Endothelial cell of umbilical vein (primary cell): ENCODE data around the gene PDGFB. TPM values are rescaled to one million over a fixed set of nuclear protein-coding genes. Genes with fewer than 3 reads are reported as not detected.

Experiments
- BruUV-seq: library from RNA; stranded (reverse); fragments of 400-500 nt; replicated peaks from 2 replicates; lab custom pipeline; 2021; lab: Mats Ljungman, UMichigan
- CTCF ChIA-PET: fragments of 300-600, 350-600 bp; sonication (Branson Sonifier 250); formaldehyde crosslinking; loops from one replicate; lab custom pipeline; 2021; ENCODE audit warnings: antibody characterized with exemption, inconsistent platforms; lab: Charles Lee
- POLR2A ChIA-PET: fragments of 300-600, 350-600 bp; sonication (Branson Sonifier 250); formaldehyde crosslinking; loops from one replicate; lab custom pipeline; 2021; ENCODE audit warnings: antibody characterized with exemption, inconsistent platforms; lab: Charles Lee
- DNase-seq: peaks from one replicate; pipeline ENCODE4 v3.0.0-alpha.2; 2011; ENCODE audit warnings: low read depth, low spot score
- FAIRE-seq: peaks from 2 replicates; lab custom pipeline; 2011; peaks lifted over from hg19 to GRCh38; lab: Jason Lieb, UNC
- H2AFZ ChIP-seq: 2 replicates; pipeline ENCODE4 v1.6.0; 2012; ENCODE audit warnings: low read depth, low read length, control low read depth, inconsistent platforms
- H3K27ac ChIP-seq: 2 replicates; pipeline ENCODE4 v1.5.1; 2011; ENCODE audit warnings: low read depth, mild to moderate bottlenecking, control low read depth, low read length, moderate library complexity; ENCODE audit not compliant: insufficient read depth
- H3K27me3 ChIP-seq, 2 experiments: 2 replicates each; pipeline versions ENCODE4 v1.6.0 to v1.6.1; 2011; ENCODE audit warnings: low read length in 2 of 2, mixed read lengths in 1 of 2; ENCODE audit not compliant: control insufficient read depth in 2 of 2, insufficient read depth in 2 of 2
- H3K36me3 ChIP-seq, 2 experiments: 2 replicates in 1 of 2; 3 replicates in 1 of 2; pipeline ENCODE4 v1.5.1; 2011; ENCODE audit warnings: low read length in 2 of 2, mild to moderate bottlenecking in 1 of 2, moderate library complexity in 1 of 2; ENCODE audit not compliant: control insufficient read depth in 2 of 2, insufficient read depth in 2 of 2; ENCODE audit errors: extremely low read depth in 1 of 2
- H3K4me1 ChIP-seq: 3 replicates; pipeline ENCODE4 v1.5.1; 2011; ENCODE audit warnings: mild to moderate bottlenecking, low read length; ENCODE audit not compliant: control insufficient read depth, insufficient read depth; ENCODE audit errors: extremely low read depth
- H3K4me2 ChIP-seq: 2 replicates; pipeline ENCODE4 v1.6.1; 2011; ENCODE audit warnings: low read length, control low read depth, mixed read lengths; ENCODE audit not compliant: insufficient read depth
- H3K4me3 ChIP-seq, 3 experiments: fragments of 200-600 bp in 1 of 3; sonication (generic), shearing (Covaris generic) in 1 of 3; replicated peaks in 1 of 3; 2 replicates each; pipeline ENCODE4 v1.5.1; 2011 to 2016; ENCODE audit warnings: control low read depth in 3 of 3, low read length in 3 of 3, mild to moderate bottlenecking in 2 of 3, inconsistent platforms in 1 of 3, low read depth in 1 of 3, moderate library complexity in 1 of 3; ENCODE audit not compliant: insufficient read depth in 1 of 3
- H3K79me2 ChIP-seq: 2 replicates; pipeline ENCODE4 v1.6.0; 2012; ENCODE audit warnings: low read length, inconsistent platforms; ENCODE audit not compliant: control insufficient read depth, insufficient read depth
- H3K9ac ChIP-seq: replicated peaks from 2 replicates; pipeline ENCODE3; 2011; ENCODE audit warnings: low read length, control low read depth; ENCODE audit not compliant: insufficient read depth; ENCODE audit errors: extremely low read depth
- H3K9me1 ChIP-seq: replicated peaks from 3 replicates; pipeline ENCODE4 v1.6.0; 2011; ENCODE audit warnings: mild to moderate bottlenecking, low read length; ENCODE audit not compliant: control insufficient read depth, insufficient read depth; ENCODE audit errors: extremely low read depth
- H3K9me3 ChIP-seq: replicated peaks from 2 replicates; pipeline ENCODE4 v1.5.1; 2012; ENCODE audit warnings: low read length, inconsistent platforms; ENCODE audit not compliant: control insufficient read depth, insufficient read depth
- H4K20me1 ChIP-seq: replicated peaks from 2 replicates; pipeline ENCODE3; 2011; ENCODE audit warnings: mild to moderate bottlenecking, low read length; ENCODE audit not compliant: control insufficient read depth, insufficient read depth; ENCODE audit errors: extremely low read depth
- FOS ChIP-seq: IDR thresholded peaks from 2 replicates; pipeline ENCODE4 v1.6.1; 2011; ENCODE audit warnings: mild to moderate bottlenecking, low read length, moderate library complexity, borderline replicate concordance; ENCODE audit not compliant: insufficient read depth
- JUN ChIP-seq: IDR thresholded peaks from 2 replicates; pipeline ENCODE4 v1.6.1; 2011; ENCODE audit warnings: borderline replicate concordance, low read depth; ENCODE audit not compliant: insufficient read length, insufficient read depth
- MAX ChIP-seq: IDR thresholded peaks from 2 replicates; pipeline ENCODE4 v1.6.1; 2011; ENCODE audit not compliant: insufficient read depth, insufficient read length
- MYC ChIP-seq: IDR thresholded peaks from one replicate; pipeline ENCODE4 v1.6.1; 2011; ENCODE audit warnings: mild to moderate bottlenecking, low read depth, low read length
- POLR2AphosphoS5 ChIP-seq: IDR thresholded peaks from 2 replicates; pipeline ENCODE4 v1.6.1; 2012; ENCODE audit warnings: low read depth, mild to moderate bottlenecking, control low read depth, low read length, moderate library complexity; ENCODE audit not compliant: insufficient read depth
- dilution Hi-C: fragments of 300-500 bp; cut with MboI; formaldehyde crosslinking; loops from one replicate; pipeline ENCODE4 v1.15.0; 2019; ENCODE audit warnings: low sequenced_read_pairs; ENCODE audit not compliant: extremely low pct_ligation_motif_present
- intact Hi-C: fragments of 100-400 bp; cut with micrococcal nuclease; formaldehyde crosslinking; loops from one replicate; pipeline ENCODE4 v1.10.0; 2022
- polyA plus RNA-seq, 4 experiments: library from polyadenylated mRNA; depleted of rRNA in 3 of 4; stranded (reverse) in 3 of 4; unstranded in 1 of 4; fragments of >200 nt; gene quantifications; 2 replicates each; pipeline versions ENCODE4 v1.2.1 to v1.2.3, GENCODE V29; 2011 to 2012; ENCODE audit warnings: missing spikeins in 1 of 4
- total RNA-seq: library from RNA; stranded (reverse); gene quantifications from 2 replicates; pipeline ENCODE4 v1.2.3, GENCODE V29; 2021

Gene PDGFB
- total and polyA plus RNA-seq, 2 donors (not counting 3 experiments of a cell fraction or from before 2014, with no cell fraction given): 135 to 240 TPM

- Histone ChIP-seq H3K9ac (peak overlapping the region; percentile 80), H3K9me3 (no peaks in the 10 kb centered on the region), H3K4me1 (peaks cover 85% of the 10 kb centered on the region), H3K4me3 (no peak overlapping the region), H2AFZ (no peak overlapping the region), H3K9me1 (no peaks in the 10 kb centered on the region), H3K27ac (peak overlapping the region; percentile 99), H3K27me3 (no peaks in the 10 kb centered on the region), H4K20me1 (no peaks in the 10 kb centered on the region), H3K4me2 (peak overlapping the region; percentile 4), H3K79me2 (no peaks in the 10 kb centered on the region), H3K36me3 (no peaks in the 10 kb centered on the region)
- no TSS peak for BruUV-seq
- intact Hi-C loops (loop anchor here (10.0 kb wide), 1 partner anchor 349 kb away; the partner anchor contains the start of gene ATF4), dilution Hi-C loops (no loop called here)
- TF ChIP-seq MAX (no peak), POLR2AphosphoS5 (no peak), JUN (no peak), FOS (no peak), MYC (no peak)
- DNase-seq (peak; percentile 64), FAIRE-seq (peak; percentile 33)
- ChIA-PET POLR2A (interaction anchor here (0.6 to 2.0 kb wide), 4 partner anchors 39 to 143 kb away, joined by 3 to 7 read pairs (median 6); no protein-coding TSS in a partner anchor), CTCF (interaction anchor here (1.0 to 5.9 kb wide), 11 partner anchors 39 to 353 kb away, joined by 3 to 72 read pairs (median 4); partner anchors contain the start of gene PDGFB)
These were observed 69.2 kb downstream of the PDGFB start for GRCh38 chr22:39175353-39176142.
